Uterus (tissue), 4 donors: ENCODE measurements around the gene CACNA2D4. TPM values are rescaled to one million over a fixed set of nuclear protein-coding genes. Genes with fewer than 3 reads are reported as not detected.

Source experiments
- DNase-seq, 2 donors: peaks; one replicate each; pipeline ENCODE4 v3.0.0-alpha.2; 2019 to 2020
- H3K27ac ChIP-seq, 2 donors: fragments of 200-600 bp; sonication (generic); 1 replicate in 1 of 2; 2 replicates in 1 of 2; pipeline ENCODE4 v1.5.1; 2016 to 2018
- H3K27me3 ChIP-seq, 2 donors: fragments of 200-600 bp; sonication (generic); one replicate each; pipeline ENCODE4 v1.5.1; 2018 to 2019; ENCODE audit warnings: control low read depth in 1 of 2
- H3K36me3 ChIP-seq, 2 donors: fragments of 200-600 bp; sonication (generic); one replicate each; pipeline ENCODE4 v1.5.1; 2019; ENCODE audit warnings: control low read depth in 1 of 2
- H3K4me1 ChIP-seq, 2 donors: fragments of 200-600 bp; sonication (generic); one replicate each; pipeline ENCODE4 v1.5.1; 2018 to 2019; ENCODE audit warnings: control low read depth in 1 of 2
- H3K4me3 ChIP-seq, 2 donors: fragments of 200-600 bp; sonication (generic); 1 replicate in 1 of 2; 2 replicates in 1 of 2; pipeline ENCODE4 v1.5.1; 2018 to 2019; ENCODE audit warnings: mild to moderate bottlenecking in 1 of 2
- H3K9me3 ChIP-seq, 2 donors: fragments of 200-600 bp; sonication (generic); one replicate each; pipeline ENCODE4 v1.5.1; 2019; ENCODE audit warnings: control low read depth in 1 of 2
- CTCF ChIP-seq, 4 experiments: fragments of 200-600 bp in 2 of 4; fragments of 450-650 bp in 2 of 4; sonication (generic) in 2 of 4; IDR thresholded peaks; one replicate each; pipeline ENCODE4 v1.5.1; 2016 to 2019; ENCODE audit warnings: antibody characterized with exemption in 4 of 4, mild to moderate bottlenecking in 2 of 4, moderate library complexity in 1 of 4
- POLR2A ChIP-seq, 2 donors: fragments of 450-650 bp; IDR thresholded peaks; one replicate each; pipeline ENCODE4 v1.6.1; 2016; ENCODE audit warnings: antibody characterized with exemption in 2 of 2, mild to moderate bottlenecking in 1 of 2, moderate library complexity in 1 of 2
- intact Hi-C: fragments of 100-400 bp; cut with DNase I; formaldehyde crosslinking; loops from one replicate; pipeline ENCODE4 v1.15.1; 2023; ENCODE audit warnings: low total_unique reads
- total RNA-seq, 4 donors: library from RNA; depleted of rRNA in 3 of 4; stranded (reverse); fragments of >200 nt in 3 of 4; gene quantifications; one replicate each; pipeline versions ENCODE4 v1.1.0 to v1.2.4, GENCODE V29; 2014 to 2023
- donor health status: DM: yes; HTN: yes; CAD: no.

Gene CACNA2D4
- total RNA-seq, 4 donors from 2014 or later = 2.6 to 4.1 (median 4.0) TPM; not detected in 1

- no peak overlapping the region for H3K4me3 ChIP-seq
- peak in 1 of 2 donors; percentile 5 for DNase-seq
- no peaks in the 10 kb centered on the region for H3K27me3 ChIP-seq
- no peak for TF ChIP-seq POLR2A (IDR thresholded peaks at IDR 0.05)
- H3K4me1 ChIP-seq = no peaks in the 10 kb centered on the region
- H3K36me3 ChIP-seq = no peaks in the 10 kb centered on the region
- intact Hi-C loops = no loop called here
- H3K9me3 ChIP-seq = no peaks in the 10 kb centered on the region
- no peak overlapping the region for H3K27ac ChIP-seq
Observed at GRCh38 chr12:1848146-1848545, 70.3 kb downstream of the CACNA2D4 start.

GRCh38 chr12:1847411-1847810, 71.0 kb downstream of the CACNA2D4 start:
- H3K9me3 ChIP-seq = no peaks in the 10 kb centered on the region

GRCh38 chr12:1846421-1847405, 71.7 kb downstream of the CACNA2D4 start:
- TF ChIP-seq CTCF (IDR thresholded peaks at IDR 0.05) = no peak
- TF ChIP-seq POLR2A (IDR thresholded peaks at IDR 0.05) = no peak
- Histone ChIP-seq H3K36me3 (no peaks in the 10 kb centered on the region), H3K4me1 (no peaks in the 10 kb centered on the region), H3K27me3 (no peaks in the 10 kb centered on the region), H3K9me3 (no peaks in the 10 kb centered on the region), H3K27ac (no peak overlapping the region), H3K4me3 (no peak overlapping the region)
- DNase-seq = peak; percentile 8 to 9
- intact Hi-C loops = no loop called here

More at GRCh38 chr12:1847411-1847810, 71.0 kb downstream of the CACNA2D4 start:
- H3K4me1 ChIP-seq = no peaks in the 10 kb centered on the region
- no peak for DNase-seq
- no peaks in the 10 kb centered on the region for H3K36me3 ChIP-seq
- no peaks in the 10 kb centered on the region for H3K27me3 ChIP-seq
- H3K4me3 ChIP-seq = no peak overlapping the region
- H3K27ac ChIP-seq = no peak overlapping the region
- intact Hi-C loops = no loop called here
- TF ChIP-seq POLR2A (IDR thresholded peaks at IDR 0.05) (no peak), CTCF (IDR thresholded peaks at IDR 0.05) (no peak)

- TF ChIP-seq CTCF (IDR thresholded peaks at IDR 0.05) = no peak
- TF ChIP-seq POLR2A (IDR thresholded peaks at IDR 0.05) = no peak
- H3K36me3 ChIP-seq = no peaks in the 10 kb centered on the region
Observed at GRCh38 chr12:1845886-1846285, 72.6 kb downstream of the CACNA2D4 start.

GRCh38 chr12:1845427-1845826, 73.0 kb downstream of the CACNA2D4 start:
- DNase-seq = peak; percentile 7 to 8
- no peak for TF ChIP-seq CTCF (IDR thresholded peaks at IDR 0.05)
- TF ChIP-seq POLR2A (IDR thresholded peaks at IDR 0.05) = no peak
- H3K4me3 ChIP-seq = no peak overlapping the region

More at GRCh38 chr12:1845886-1846285, 72.6 kb downstream of the CACNA2D4 start:
- no peak overlapping the region for H3K27ac ChIP-seq
- no peak overlapping the region for H3K4me3 ChIP-seq
- H3K27me3 ChIP-seq = no peaks in the 10 kb centered on the region
- no peaks in the 10 kb centered on the region for H3K4me1 ChIP-seq
- intact Hi-C loops = no loop called here
- no peak for DNase-seq
- no peaks in the 10 kb centered on the region for H3K9me3 ChIP-seq

More at GRCh38 chr12:1845427-1845826, 73.0 kb downstream of the CACNA2D4 start:
- no peaks in the 10 kb centered on the region for H3K4me1 ChIP-seq
- H3K36me3 ChIP-seq = no peaks in the 10 kb centered on the region
- intact Hi-C loops = no loop called here
- H3K27ac ChIP-seq = no peak overlapping the region
- H3K9me3 ChIP-seq = no peaks in the 10 kb centered on the region
- H3K27me3 ChIP-seq = no peaks in the 10 kb centered on the region
